Cardiac septum (tissue), 1 donor: ENCODE measurements around the gene ZNF300. TPM values are rescaled to one million over a fixed set of nuclear protein-coding genes. Genes with fewer than 3 reads are reported as not detected.
"Not testable (repeated sequence)": the region's sequence is repeated elsewhere in the genome, so short reads cannot be mapped to it uniquely, and the experiment has no call there.

Experiments used
- DNase-seq: peaks from one replicate; pipeline ENCODE4 v3.0.0-alpha.2; 2020; ENCODE audit warnings: low spot score
- intact Hi-C: fragments of 100-400 bp; cut with DNase I; formaldehyde crosslinking; loops from one replicate; pipeline ENCODE4 v1.14.0; 2022
- total RNA-seq: library from RNA; stranded (reverse); fragmentation: NEBNext Ultra II Directional; extraction: Animal tissue kit (Norgen Biotek cat#: 25700); gene quantifications from one replicate; pipeline ENCODE4 v1.2.1, GENCODE V29; 2021
- donor health status: DM: no; HTN: no; CAD: no.

Gene ZNF300
- total RNA-seq, 1 donor from 2014 or later = 1.5 TPM

DNA sequence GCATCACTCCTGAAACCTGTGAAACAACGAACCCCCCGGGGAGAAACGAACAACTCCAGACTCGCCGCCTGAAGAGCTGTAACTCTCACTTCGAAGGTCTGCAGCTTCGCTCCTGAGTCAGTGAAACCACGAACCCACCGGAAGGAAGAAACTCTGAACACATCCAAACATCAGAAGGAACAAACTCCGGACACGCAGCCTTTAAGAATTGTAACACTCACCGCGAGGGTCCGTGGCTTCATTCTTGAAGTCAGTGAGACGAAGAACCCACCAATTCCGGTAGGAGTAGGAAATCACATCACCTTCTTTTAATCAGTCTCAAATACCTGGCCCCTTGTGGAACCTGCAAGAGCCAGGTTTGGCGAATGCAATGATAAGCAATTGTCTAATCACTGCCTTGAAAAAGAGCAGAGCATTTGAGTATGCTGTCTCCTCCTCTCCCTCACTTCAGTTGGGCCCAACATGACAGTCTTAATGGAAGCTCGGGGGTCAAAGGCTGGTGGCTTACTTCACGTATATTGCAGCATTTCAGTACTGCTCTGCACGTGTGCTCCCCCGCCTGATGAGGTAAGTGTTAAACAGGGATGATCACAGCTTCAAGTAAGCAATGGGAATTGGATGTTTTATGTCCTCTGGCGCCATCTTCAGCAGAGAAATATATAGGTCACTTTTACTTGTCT is 58.0 kb downstream of the ZNF300 start:
- intact Hi-C loops = loop anchor here (5.0 to 10.0 kb wide), 3 partner anchors 44 to 382 kb away; no protein-coding TSS in a partner anchor
- DNase-seq = no peak

DNA sequence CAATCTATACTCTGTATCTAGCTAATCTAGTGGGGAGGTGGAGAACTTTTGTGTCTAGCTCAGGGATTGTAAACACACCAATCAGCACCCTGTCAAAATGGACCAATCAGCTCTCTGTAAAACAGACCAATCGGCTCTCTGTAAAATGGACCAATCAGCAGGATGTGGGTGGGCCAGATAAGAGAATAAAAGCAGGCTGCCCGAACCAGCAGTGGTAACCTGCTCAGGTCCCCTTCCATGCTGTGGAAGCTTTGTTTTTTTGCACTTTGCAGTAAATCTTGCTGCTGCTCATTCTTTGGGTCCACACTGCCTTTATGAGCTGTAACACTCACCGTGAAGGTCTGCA is 58.5 kb downstream of the ZNF300 start, which contains the start of gene IRGM:
Gene IRGM (plus strand): TSS at position 214 of the 346 bp plus-strand sequence. CDS start 1,603 bp downstream, outside the sequence.
- not testable (repeated sequence) for DNase-seq
- intact Hi-C loops = loop anchor here (5.0 to 10.0 kb wide), 3 partner anchors 44 to 381 kb away; no protein-coding TSS in a partner anchor

DNA sequence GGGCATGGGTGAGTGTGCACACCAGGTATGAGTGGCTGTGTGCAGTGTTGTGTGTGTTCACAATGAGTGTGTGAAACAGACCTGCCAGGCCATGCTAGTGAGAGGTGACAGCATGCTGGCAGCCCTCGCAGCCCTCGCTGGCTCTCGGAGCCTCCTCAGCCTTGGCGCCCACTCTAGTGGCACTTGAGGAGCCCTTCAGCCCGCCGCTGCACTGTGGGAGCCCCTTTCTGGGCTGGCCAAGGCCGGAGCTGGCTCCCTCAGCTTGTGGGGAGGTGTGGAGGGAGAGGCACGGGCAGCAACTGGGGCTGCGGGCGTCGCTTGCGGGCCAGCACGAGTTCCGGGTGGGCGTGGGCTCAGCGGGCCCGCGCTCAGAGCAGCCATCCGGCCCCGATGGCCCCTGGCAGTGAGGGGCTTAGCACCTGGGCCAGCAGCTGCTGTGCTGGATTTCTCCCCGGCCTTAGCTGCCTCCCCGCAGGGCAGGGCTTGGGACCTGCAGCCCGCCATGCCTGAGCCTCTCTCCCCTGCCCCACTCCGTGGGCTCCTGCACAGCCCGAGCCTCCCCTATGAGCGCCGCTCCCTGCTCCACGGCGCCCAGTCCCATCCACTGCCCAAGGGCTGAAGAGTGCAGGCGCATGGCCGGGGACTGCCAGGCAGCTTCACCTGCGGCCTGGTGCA is 59.5 kb downstream of the ZNF300 start:
- DNase-seq = not testable (repeated sequence)
- intact Hi-C loops = loop anchor here (5.0 to 10.0 kb wide), 3 partner anchors 43 to 381 kb away; no protein-coding TSS in a partner anchor

Other genes with a start within 250 kb of the ZNF300 start
- gene MYOZ3, start 243.7 kb downstream of the ZNF300 start, total RNA-seq = 10.0 TPM
- gene RBM22, start 203.9 kb downstream of the ZNF300 start, total RNA-seq = 33.8 TPM
- gene DCTN4, start 146.0 kb downstream of the ZNF300 start, total RNA-seq = 44.9 TPM
- gene SMIM3, start 126.2 kb downstream of the ZNF300 start, total RNA-seq = 15.3 TPM
- not detected for gene IRGM, start 58.5 kb downstream of the ZNF300 start, total RNA-seq
- 461 TPM for gene GPX3, start 115.6 kb upstream of the ZNF300 start, total RNA-seq
- 110 TPM for gene TNIP1, start 176.1 kb upstream of the ZNF300 start, total RNA-seq